NCI-H2029 treated with DMSO at 0.1 percent for 48 hours (cell line): ENCODE data around the gene FOXK2.

ENCODE experiments used
- DNase-seq: peaks from one replicate; lab custom pipeline; 2025; lab: John Stamatoyannopoulos, UW

FOXK2 gene

GRCh38 chr17:82609655-82610054 is 90.1 kb downstream of the FOXK2 start:
- no peak for DNase-seq

- DNase-seq: peak; percentile 19
Measured at GRCh38 chr17:82611140-82612058, 91.9 kb downstream of the FOXK2 start.

GRCh38 chr17:82613283-82614094 is 94.0 kb downstream of the FOXK2 start:
- DNase-seq: no peak

- no peak for DNase-seq
Measured at GRCh38 chr17:82614095-82614631, 94.6 kb downstream of the FOXK2 start.

GRCh38 chr17:82615084-82616020 is 95.8 kb downstream of the FOXK2 start:
- DNase-seq: no peak

- no peak for DNase-seq
Measured at GRCh38 chr17:82616021-82616711, 96.6 kb downstream of the FOXK2 start.

GRCh38 chr17:82619211-82619610 is 99.7 kb downstream of the FOXK2 start:
- no peak for DNase-seq

- DNase-seq: no peak
Measured at GRCh38 chr17:82619641-82620040, 100.1 kb downstream of the FOXK2 start.

- no peak for DNase-seq
Measured at GRCh38 chr17:82623707-82624106, 104.2 kb downstream of the FOXK2 start.

GRCh38 chr17:82627405-82627804 is 107.9 kb downstream of the FOXK2 start:
- DNase-seq: no peak

GRCh38 chr17:82629748-82630147 is 110.2 kb downstream of the FOXK2 start:
- no peak for DNase-seq

GRCh38 chr17:82630212-82630611 is 110.7 kb downstream of the FOXK2 start:
- no peak for DNase-seq

- DNase-seq: no peak
Measured at GRCh38 chr17:82631544-82631943, 112.0 kb downstream of the FOXK2 start.

- no peak for DNase-seq
Measured at GRCh38 chr17:82632451-82632850, 112.9 kb downstream of the FOXK2 start.

GRCh38 chr17:82633343-82633742 is 113.8 kb downstream of the FOXK2 start:
- DNase-seq: no peak

- peak; percentile 12 for DNase-seq
Measured at GRCh38 chr17:82636626-82637598, 117.4 kb downstream of the FOXK2 start.

- DNase-seq: no peak
Measured at GRCh38 chr17:82638183-82638773, 118.7 kb downstream of the FOXK2 start.

- no peak for DNase-seq
Measured at GRCh38 chr17:82639628-82640027, 120.1 kb downstream of the FOXK2 start.

GRCh38 chr17:82640036-82640435 is 120.5 kb downstream of the FOXK2 start:
- no peak for DNase-seq
